ENCODE data around the gene RIPOR1. TPM values are rescaled to one million over a fixed set of nuclear protein-coding genes. Genes with fewer than 3 reads are reported as not detected.

The RIPOR1 gene
- total RNA-seq, 1 experiment from 2014 or later: 82.2 TPM

DNA sequence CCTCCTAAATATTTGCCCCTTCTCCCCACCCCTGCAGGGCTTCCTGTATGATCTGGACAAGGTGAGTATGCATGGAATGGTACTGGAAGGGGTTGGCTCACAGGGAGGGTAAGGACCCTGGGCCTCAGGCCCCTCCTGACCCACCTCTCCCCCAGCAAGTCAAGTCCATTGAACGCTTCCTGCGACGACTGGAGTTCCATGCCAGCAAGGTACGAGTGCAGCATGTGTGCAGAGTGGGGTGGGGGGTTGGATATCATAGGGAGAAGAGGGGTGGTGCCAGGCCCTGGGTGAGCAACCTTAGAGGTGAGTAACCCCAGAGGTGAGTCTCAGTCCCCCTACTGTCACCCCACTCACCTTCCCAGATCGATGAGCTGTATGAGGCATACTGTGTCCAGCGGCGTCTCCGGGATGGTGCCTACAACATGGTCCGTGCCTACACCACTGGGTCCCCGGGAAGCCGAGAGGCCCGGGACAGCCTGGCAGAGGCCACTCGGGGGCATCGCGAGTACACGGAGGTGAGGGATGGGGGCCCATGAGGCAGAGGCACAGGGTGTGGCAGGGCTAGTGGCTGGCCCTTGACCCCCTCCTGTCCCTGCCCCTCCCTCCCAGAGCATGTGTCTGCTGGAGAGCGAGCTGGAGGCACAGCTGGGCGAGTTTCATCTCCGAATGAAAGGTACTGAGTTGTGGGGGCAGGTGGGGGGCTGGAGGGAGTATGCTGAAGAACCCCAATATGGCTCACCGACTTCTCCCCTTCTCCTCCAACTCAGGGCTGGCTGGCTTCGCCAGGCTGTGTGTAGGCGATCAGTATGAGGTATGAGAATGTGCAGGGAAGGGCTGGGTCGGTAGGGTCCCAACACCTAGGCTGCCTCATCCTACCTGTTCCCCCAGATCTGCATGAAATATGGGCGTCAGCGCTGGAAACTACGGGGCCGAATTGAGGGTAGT, 11.3 kb downstream of the RIPOR1 start:
- CTCF ChIA-PET: interaction anchor here (0.5 kb wide), 1 partner anchor 20 kb away, joined by 3 read pairs; no protein-coding TSS in a partner anchor
- Histone ChIP-seq H3K4me1 (ENCODE audit: control insufficient read depth, insufficient read depth, low read length) (peaks cover 6% of the 10 kb centered on the region; the same call in 1 of the 2 replicates), H3K36me3 (ENCODE audit: control insufficient read depth, insufficient read depth, low read length) (no peaks in the 10 kb centered on the region), H3K27me3 (ENCODE audit: control insufficient read depth, insufficient read depth, low read length) (no peaks in the 10 kb centered on the region), H3K4me3 (ENCODE audit: low read depth in 2 of 2, low read length in 2 of 2) (no peak overlapping the region), H3K9me3 (ENCODE audit: control insufficient read depth, insufficient read depth, low read depth, low read length) (no peaks in the 10 kb centered on the region), H3K27ac (ENCODE audit: low read length) (no peak overlapping the region)
- intact Hi-C loops (cut with micrococcal nuclease; ENCODE audit: unreplicated experiment): loop anchor here (10.0 kb wide), 1 partner anchor 105 kb away; the partner anchor contains the start of gene CARMIL2
- DNase-seq (ENCODE audit: low read depth, low spot score) (no peak), ATAC-seq (no peak)
- in situ Hi-C loops (cut with HindIII; ENCODE audit: low pct_unique_long_range_greater_than_20kb, low sequenced_read_pairs): no loop called here
- POLR2A ChIA-PET: interaction anchor here (0.6 kb wide), 1 partner anchor 10 kb away, joined by 4 read pairs; no protein-coding TSS in a partner anchor
- no TSS peak for BruUV-seq (replicated peaks)
- TF ChIP-seq POLR2AphosphoS5 (IDR thresholded peaks at IDR 0.05; ENCODE audit: low read depth, low read length): no peak
- TF ChIP-seq TCF7L2 (IDR thresholded peaks at IDR 0.05; ENCODE audit: low read depth, low read length): no peak
- no peak for TF ChIP-seq SIN3A (IDR thresholded peaks at IDR 0.05; ENCODE audit: borderline replicate concordance, insufficient read depth, low read depth, low read length)
- TF ChIP-seq, protein P1, sequence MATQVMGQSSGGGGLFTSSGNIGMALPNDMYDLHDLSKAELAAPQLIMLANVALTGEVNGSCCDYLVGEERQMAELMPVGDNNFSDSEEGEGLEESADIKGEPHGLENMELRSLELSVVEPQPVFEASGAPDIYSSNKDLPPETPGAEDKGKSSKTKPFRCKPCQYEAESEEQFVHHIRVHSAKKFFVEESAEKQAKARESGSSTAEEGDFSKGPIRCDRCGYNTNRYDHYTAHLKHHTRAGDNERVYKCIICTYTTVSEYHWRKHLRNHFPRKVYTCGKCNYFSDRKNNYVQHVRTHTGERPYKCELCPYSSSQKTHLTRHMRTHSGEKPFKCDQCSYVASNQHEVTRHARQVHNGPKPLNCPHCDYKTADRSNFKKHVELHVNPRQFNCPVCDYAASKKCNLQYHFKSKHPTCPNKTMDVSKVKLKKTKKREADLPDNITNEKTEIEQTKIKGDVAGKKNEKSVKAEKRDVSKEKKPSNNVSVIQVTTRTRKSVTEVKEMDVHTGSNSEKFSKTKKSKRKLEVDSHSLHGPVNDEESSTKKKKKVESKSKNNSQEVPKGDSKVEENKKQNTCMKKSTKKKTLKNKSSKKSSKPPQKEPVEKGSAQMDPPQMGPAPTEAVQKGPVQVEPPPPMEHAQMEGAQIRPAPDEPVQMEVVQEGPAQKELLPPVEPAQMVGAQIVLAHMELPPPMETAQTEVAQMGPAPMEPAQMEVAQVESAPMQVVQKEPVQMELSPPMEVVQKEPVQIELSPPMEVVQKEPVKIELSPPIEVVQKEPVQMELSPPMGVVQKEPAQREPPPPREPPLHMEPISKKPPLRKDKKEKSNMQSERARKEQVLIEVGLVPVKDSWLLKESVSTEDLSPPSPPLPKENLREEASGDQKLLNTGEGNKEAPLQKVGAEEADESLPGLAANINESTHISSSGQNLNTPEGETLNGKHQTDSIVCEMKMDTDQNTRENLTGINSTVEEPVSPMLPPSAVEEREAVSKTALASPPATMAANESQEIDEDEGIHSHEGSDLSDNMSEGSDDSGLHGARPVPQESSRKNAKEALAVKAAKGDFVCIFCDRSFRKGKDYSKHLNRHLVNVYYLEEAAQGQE (IDR thresholded peaks at IDR 0.05; ENCODE audit: insufficient read depth in 1 of 2, low read depth in 2 of 2, low read length in 1 of 2): no peak
- TF ChIP-seq, protein P2, sequence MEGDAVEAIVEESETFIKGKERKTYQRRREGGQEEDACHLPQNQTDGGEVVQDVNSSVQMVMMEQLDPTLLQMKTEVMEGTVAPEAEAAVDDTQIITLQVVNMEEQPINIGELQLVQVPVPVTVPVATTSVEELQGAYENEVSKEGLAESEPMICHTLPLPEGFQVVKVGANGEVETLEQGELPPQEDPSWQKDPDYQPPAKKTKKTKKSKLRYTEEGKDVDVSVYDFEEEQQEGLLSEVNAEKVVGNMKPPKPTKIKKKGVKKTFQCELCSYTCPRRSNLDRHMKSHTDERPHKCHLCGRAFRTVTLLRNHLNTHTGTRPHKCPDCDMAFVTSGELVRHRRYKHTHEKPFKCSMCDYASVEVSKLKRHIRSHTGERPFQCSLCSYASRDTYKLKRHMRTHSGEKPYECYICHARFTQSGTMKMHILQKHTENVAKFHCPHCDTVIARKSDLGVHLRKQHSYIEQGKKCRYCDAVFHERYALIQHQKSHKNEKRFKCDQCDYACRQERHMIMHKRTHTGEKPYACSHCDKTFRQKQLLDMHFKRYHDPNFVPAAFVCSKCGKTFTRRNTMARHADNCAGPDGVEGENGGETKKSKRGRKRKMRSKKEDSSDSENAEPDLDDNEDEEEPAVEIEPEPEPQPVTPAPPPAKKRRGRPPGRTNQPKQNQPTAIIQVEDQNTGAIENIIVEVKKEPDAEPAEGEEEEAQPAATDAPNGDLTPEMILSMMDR (IDR thresholded peaks at IDR 0.05): no peak

DNA sequence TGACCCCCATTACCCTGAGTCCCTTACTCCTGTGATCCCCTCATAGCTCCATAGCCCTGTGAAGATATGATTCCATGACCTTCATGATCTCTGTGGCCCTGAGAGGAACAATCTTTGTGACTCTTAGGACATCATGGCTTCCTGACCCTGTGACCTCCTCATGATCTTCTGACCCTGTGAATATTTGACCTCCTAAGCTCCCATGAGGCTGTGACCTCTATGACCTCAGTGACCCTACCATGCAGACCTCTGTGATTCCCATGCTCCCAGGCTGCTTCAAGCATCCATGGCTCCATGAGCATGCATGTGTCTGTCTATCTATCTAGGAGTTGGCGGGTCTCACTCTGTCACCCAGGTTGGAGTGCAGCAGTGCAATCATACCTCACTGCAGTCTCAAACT, 12.1 kb downstream of the RIPOR1 start:
- Histone ChIP-seq H3K27ac (ENCODE audit: low read length) (no peak overlapping the region), H3K36me3 (ENCODE audit: control insufficient read depth, insufficient read depth, low read length) (no peaks in the 10 kb centered on the region), H3K27me3 (ENCODE audit: control insufficient read depth, insufficient read depth, low read length) (no peaks in the 10 kb centered on the region), H3K9me3 (ENCODE audit: control insufficient read depth, insufficient read depth, low read depth, low read length) (no peaks in the 10 kb centered on the region), H3K4me3 (ENCODE audit: low read depth in 2 of 2, low read length in 2 of 2) (no peak overlapping the region), H3K4me1 (ENCODE audit: control insufficient read depth, insufficient read depth, low read length) (peaks cover 6% of the 10 kb centered on the region; the same call in 1 of the 2 replicates)
- ATAC-seq: no peak
- POLR2A ChIA-PET: interaction anchor here (0.6 kb wide), 1 partner anchor 9 kb away, joined by 4 read pairs; no protein-coding TSS in a partner anchor
- BruUV-seq (replicated peaks): no TSS peak
- intact Hi-C loops (cut with micrococcal nuclease; ENCODE audit: unreplicated experiment): loop anchor here (10.0 kb wide), 1 partner anchor 104 kb away; the partner anchor contains the start of gene CARMIL2
- DNase-seq (ENCODE audit: low read depth, low spot score): no peak
- in situ Hi-C loops (cut with HindIII; ENCODE audit: low pct_unique_long_range_greater_than_20kb, low sequenced_read_pairs): no loop called here
- TF ChIP-seq POLR2AphosphoS5 (IDR thresholded peaks at IDR 0.05; ENCODE audit: low read depth, low read length): no peak
- CTCF ChIA-PET: no interaction called here
